Testis (tissue), 3 donors: ENCODE measurements around the gene RIPOR3. TPM values are rescaled to one million over a fixed set of nuclear protein-coding genes. Genes with fewer than 3 reads are reported as not detected.

Experiments used
- DNase-seq: peaks from one replicate; pipeline ENCODE4 v3.0.0-alpha.2; 2019
- H3K27ac ChIP-seq, 2 donors: fragments of 200-600 bp; sonication (generic); one replicate each; pipeline ENCODE4 v1.5.1; 2019
- H3K27me3 ChIP-seq: fragments of 200-600 bp; sonication (generic); one replicate; pipeline ENCODE4 v1.5.1; 2019
- H3K36me3 ChIP-seq: fragments of 200-600 bp; sonication (generic); one replicate; pipeline ENCODE4 v1.5.1; 2017; ENCODE audit warnings: low read depth; ENCODE audit errors: missing control alignments
- H3K4me1 ChIP-seq: fragments of 200-600 bp; sonication (generic); one replicate; pipeline ENCODE4 v1.5.1; 2019
- H3K4me3 ChIP-seq, 2 donors: fragments of 200-600 bp; sonication (generic); one replicate each; pipeline ENCODE4 v1.5.1; 2017 to 2019
- H3K9me3 ChIP-seq: fragments of 200-600 bp; sonication (generic); one replicate; pipeline ENCODE4 v1.5.1; 2017
- CTCF ChIP-seq, 3 experiments: fragments of 450-650 bp in 2 of 3; fragments of 200-600 bp in 1 of 3; sonication (generic) in 1 of 3; IDR thresholded peaks; one replicate each; pipeline ENCODE4 v1.5.1; 2016 to 2019; ENCODE audit warnings: antibody characterized with exemption in 3 of 3, mild to moderate bottlenecking in 2 of 3, moderate library complexity in 1 of 3
- POLR2A ChIP-seq: fragments of 450-650 bp; IDR thresholded peaks from one replicate; pipeline ENCODE4 v1.6.1; 2017; ENCODE audit warnings: antibody characterized with exemption, mild to moderate bottlenecking, moderate library complexity
- WGBS, 2 donors: methylation state at CpG; one replicate each; pipeline ENCODE4 v1.1.5; 2018; 5-methylcytosine and 5-hydroxymethylcytosine counted together
- intact Hi-C: fragments of 100-400 bp; cut with DNase I; formaldehyde crosslinking; loops from one replicate; pipeline ENCODE4 v1.15.1; 2023; ENCODE audit warnings: low total_unique reads
- polyA plus RNA-seq: library from polyadenylated mRNA; stranded (reverse); fragments of 350-450 nt; fragmentation: Illumina TruSeq; extraction: RNeasy Lipid Tissue Mini Kit (QIAGEN cat#74804); gene quantifications from one replicate; pipeline ENCODE4 v1.2.3, GENCODE V29; 2014; ENCODE audit warnings: low read depth, low replicate concordance; ENCODE audit not compliant: insufficient read depth
- total RNA-seq, 2 donors: library from RNA; depleted of rRNA; stranded (reverse); fragments of >200 nt; gene quantifications; one replicate each; pipeline ENCODE4 v1.2.3, GENCODE V29; 2016

The RIPOR3 gene
- total and polyA plus RNA-seq, 3 donors from 2014 or later, result 11.3 to 26.9 (median 22.1) TPM

GRCh38 chr20:50683570-50683969 is 7.8 kb downstream of the RIPOR3 start:
- Histone ChIP-seq H3K9me3 (no peaks in the 10 kb centered on the region), H3K36me3 (no peaks in the 10 kb centered on the region), H3K4me3 (no peak overlapping the region), H3K4me1 (peaks cover 2% of the 10 kb centered on the region), H3K27me3 (no peaks in the 10 kb centered on the region), H3K27ac (no peak overlapping the region)
- intact Hi-C loops, result no loop called here
- DNase-seq, result no peak
- TF ChIP-seq POLR2A (no peak), CTCF (IDR thresholded peaks at IDR 0.05) (no peak)
- WGBS, 2 donors, result 91 to 95% methylated on average over 6 of the region's 6 CpGs

GRCh38 chr20:50682947-50683530 is 8.3 kb downstream of the RIPOR3 start:
- Histone ChIP-seq H3K27ac (no peak overlapping the region), H3K36me3 (no peaks in the 10 kb centered on the region), H3K4me3 (no peak overlapping the region), H3K4me1 (peaks cover 7% of the 10 kb centered on the region), H3K9me3 (no peaks in the 10 kb centered on the region), H3K27me3 (no peaks in the 10 kb centered on the region)
- intact Hi-C loops, result no loop called here
- 89 to 90% methylated on average over 8 of the region's 8 CpGs for WGBS, 2 donors
- no peak for DNase-seq
- TF ChIP-seq CTCF (IDR thresholded peaks at IDR 0.05), result no peak
- no peak for TF ChIP-seq POLR2A

- no peak overlapping the region for H3K27ac ChIP-seq
- H3K4me1 ChIP-seq, result peaks cover 11% of the 10 kb centered on the region
- no peaks in the 10 kb centered on the region for H3K27me3 ChIP-seq
- intact Hi-C loops, result no loop called here
- DNase-seq, result no peak
- 78 to 91% methylated on average over 4 of the region's 4 CpGs for WGBS, 2 donors
- no peaks in the 10 kb centered on the region for H3K9me3 ChIP-seq
- TF ChIP-seq CTCF (IDR thresholded peaks at IDR 0.05) (no peak), POLR2A (no peak)
- H3K36me3 ChIP-seq, result no peaks in the 10 kb centered on the region
- no peak overlapping the region for H3K4me3 ChIP-seq
These were observed 9.3 kb downstream of the RIPOR3 start for GRCh38 chr20:50682065-50682464.

- no peak for DNase-seq
- intact Hi-C loops, result no loop called here
- Histone ChIP-seq H3K36me3 (no peaks in the 10 kb centered on the region), H3K4me1 (peaks cover 11% of the 10 kb centered on the region), H3K27ac (no peak overlapping the region), H3K9me3 (no peaks in the 10 kb centered on the region), H3K27me3 (no peaks in the 10 kb centered on the region), H3K4me3 (no peak overlapping the region)
- WGBS, 2 donors, result 69 to 73% methylated on average over 12 of the region's 12 CpGs
- TF ChIP-seq CTCF (IDR thresholded peaks at IDR 0.05) (no peak), POLR2A (no peak)
These were observed 9.8 kb downstream of the RIPOR3 start for GRCh38 chr20:50681359-50682064.
